ENCODE results near the gene HPSE2. TPM values are rescaled to one million over a fixed set of nuclear protein-coding genes. Genes with fewer than 3 reads are reported as not detected.

HPSE2 gene
- total RNA-seq, 1 donor from 2014 or later = not detected

GRCh38 chr10:98411768-98412167 lies 823.9 kb downstream of the HPSE2 start:
- intact Hi-C loops (cut with DNase I) = no loop called here
- Histone ChIP-seq H3K36me3 (peaks cover under 1 to 4% of the 10 kb centered on the region in 2 donors), H3K4me3 (no peak overlapping the region), H3K27me3 (no peaks in the 10 kb centered on the region), H3K27ac (no peak overlapping the region), H3K4me1 (peaks cover 3 to 7% of the 10 kb centered on the region in 2 donors), H3K9me3 (no peaks in the 10 kb centered on the region)
- TF ChIP-seq, protein P1, sequence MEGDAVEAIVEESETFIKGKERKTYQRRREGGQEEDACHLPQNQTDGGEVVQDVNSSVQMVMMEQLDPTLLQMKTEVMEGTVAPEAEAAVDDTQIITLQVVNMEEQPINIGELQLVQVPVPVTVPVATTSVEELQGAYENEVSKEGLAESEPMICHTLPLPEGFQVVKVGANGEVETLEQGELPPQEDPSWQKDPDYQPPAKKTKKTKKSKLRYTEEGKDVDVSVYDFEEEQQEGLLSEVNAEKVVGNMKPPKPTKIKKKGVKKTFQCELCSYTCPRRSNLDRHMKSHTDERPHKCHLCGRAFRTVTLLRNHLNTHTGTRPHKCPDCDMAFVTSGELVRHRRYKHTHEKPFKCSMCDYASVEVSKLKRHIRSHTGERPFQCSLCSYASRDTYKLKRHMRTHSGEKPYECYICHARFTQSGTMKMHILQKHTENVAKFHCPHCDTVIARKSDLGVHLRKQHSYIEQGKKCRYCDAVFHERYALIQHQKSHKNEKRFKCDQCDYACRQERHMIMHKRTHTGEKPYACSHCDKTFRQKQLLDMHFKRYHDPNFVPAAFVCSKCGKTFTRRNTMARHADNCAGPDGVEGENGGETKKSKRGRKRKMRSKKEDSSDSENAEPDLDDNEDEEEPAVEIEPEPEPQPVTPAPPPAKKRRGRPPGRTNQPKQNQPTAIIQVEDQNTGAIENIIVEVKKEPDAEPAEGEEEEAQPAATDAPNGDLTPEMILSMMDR (IDR thresholded peaks at IDR 0.05) = no peak
- no peak for DNase-seq (ENCODE audit: low spot score in 2 of 2)

DNA sequence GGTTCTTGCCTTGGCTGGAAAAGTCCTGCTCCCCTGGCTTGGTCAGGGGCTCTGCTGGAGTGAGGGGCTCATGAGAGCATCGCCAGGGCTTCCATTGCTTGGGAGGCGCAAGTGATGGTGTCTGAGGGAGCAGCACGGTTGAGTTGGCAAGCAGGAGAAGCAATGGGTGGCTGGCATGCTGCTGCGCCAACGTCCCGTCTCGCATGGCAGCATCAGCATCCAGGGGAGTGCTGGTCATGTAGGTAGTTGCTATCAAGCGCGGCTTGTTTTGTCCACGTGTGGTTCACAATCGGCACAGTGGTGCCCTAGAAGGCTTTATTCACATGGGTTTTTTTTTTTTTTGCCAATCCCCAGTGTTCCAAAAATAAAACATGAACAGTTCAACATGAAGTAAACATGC lies 824.5 kb downstream of the HPSE2 start:
- peaks cover 0 to 4% of the 10 kb centered on the region in 2 donors for H3K36me3 ChIP-seq
- no peak overlapping the region for H3K27ac ChIP-seq
- TF ChIP-seq, protein P1 (IDR thresholded peaks at IDR 0.05) = no peak
- H3K27me3 ChIP-seq = no peaks in the 10 kb centered on the region
- intact Hi-C loops (cut with DNase I) = no loop called here
- no peak overlapping the region for H3K4me3 ChIP-seq
- H3K9me3 ChIP-seq = no peaks in the 10 kb centered on the region
- H3K4me1 ChIP-seq = peaks cover 3 to 7% of the 10 kb centered on the region in 2 donors
- no peak for DNase-seq (ENCODE audit: low spot score in 2 of 2)

DNA sequence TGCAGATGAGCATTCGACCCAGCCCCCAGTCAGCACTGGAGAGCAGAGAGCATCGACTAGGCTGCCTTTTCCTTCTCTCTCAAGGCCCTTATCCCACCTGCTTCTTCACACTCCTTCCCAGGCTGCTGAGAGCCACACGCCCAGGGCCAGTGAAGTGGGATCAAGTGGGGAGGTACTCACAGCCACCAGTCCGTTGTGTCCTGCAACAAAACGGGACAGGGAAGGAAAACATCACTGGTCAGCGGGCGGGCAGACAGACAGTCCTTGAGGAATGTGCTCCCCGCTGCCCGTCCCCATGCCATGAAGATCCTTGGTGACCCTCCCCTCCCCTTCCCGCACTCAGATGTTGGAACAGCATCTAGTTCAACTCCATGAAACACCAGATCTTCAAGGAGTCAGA lies 824.9 kb downstream of the HPSE2 start:
- Histone ChIP-seq H3K27me3 (no peaks in the 10 kb centered on the region), H3K27ac (no peak overlapping the region), H3K4me3 (no peak overlapping the region), H3K36me3 (peaks cover 0 to 4% of the 10 kb centered on the region in 2 donors), H3K4me1 (peaks cover 3 to 7% of the 10 kb centered on the region in 2 donors), H3K9me3 (no peaks in the 10 kb centered on the region)
- intact Hi-C loops (cut with DNase I) = no loop called here
- TF ChIP-seq, protein P1 (IDR thresholded peaks at IDR 0.05) = no peak
- no peak for DNase-seq (ENCODE audit: low spot score in 2 of 2)

- H3K27me3 ChIP-seq = no peaks in the 10 kb centered on the region
- intact Hi-C loops (cut with DNase I) = no loop called here
- H3K27ac ChIP-seq = no peak overlapping the region
- DNase-seq (ENCODE audit: low spot score in 2 of 2) = no peak
- H3K4me1 ChIP-seq = peaks cover 2 to 3% of the 10 kb centered on the region in 2 donors
- H3K9me3 ChIP-seq = no peaks in the 10 kb centered on the region
- H3K4me3 ChIP-seq = no peak overlapping the region
- TF ChIP-seq, protein P1 (IDR thresholded peaks at IDR 0.05) = no peak
- H3K36me3 ChIP-seq = peaks cover 0 to 4% of the 10 kb centered on the region in 2 donors
These were observed 825.4 kb downstream of the HPSE2 start for GRCh38 chr10:98410135-98410743.

- Histone ChIP-seq H3K4me1 (no peaks in the 10 kb centered on the region), H3K36me3 (peaks cover 0 to 4% of the 10 kb centered on the region in 2 donors), H3K27ac (no peak overlapping the region), H3K27me3 (no peaks in the 10 kb centered on the region), H3K9me3 (no peaks in the 10 kb centered on the region), H3K4me3 (no peak overlapping the region)
- TF ChIP-seq, protein P1 (IDR thresholded peaks at IDR 0.05) = no peak
- intact Hi-C loops (cut with DNase I) = no loop called here
- no peak for DNase-seq (ENCODE audit: low spot score in 2 of 2)
These were observed 826.9 kb downstream of the HPSE2 start for GRCh38 chr10:98408799-98409198.
